ENCODE data around the gene C10orf53.

- TF ChIP-seq EP300 (IDR thresholded peaks at IDR 0.05) (no peak), CTCF (IDR thresholded peaks at IDR 0.05) (no peak)
Observed at GRCh38 chr10:49711481-49711880, 32.0 kb downstream of the C10orf53 start.

Measured in tibial nerve (tissue), 4 donors.